Endothelial cell (in vitro differentiated cells): ENCODE data around the gene CDK18. TPM values are rescaled to one million over a fixed set of nuclear protein-coding genes. Genes with fewer than 3 reads are reported as not detected.

ENCODE experiments used
- DNase-seq: peaks from one replicate; pipeline ENCODE4 v3.0.0; 2021; ENCODE audit warnings: low spot score
- H3K27ac Mint-ChIP-seq: one replicate; pipeline ENCODE4 v1.8.0; 2021; ENCODE audit warnings: mixed read lengths, inconsistent platforms; ENCODE audit not compliant: unreplicated experiment
- H3K27me3 Mint-ChIP-seq: one replicate; pipeline ENCODE4 v1.8.0; 2021; ENCODE audit warnings: mild to moderate bottlenecking, moderate library complexity, mixed read lengths, inconsistent platforms; ENCODE audit not compliant: unreplicated experiment
- H3K36me3 Mint-ChIP-seq: one replicate; pipeline ENCODE4 v1.8.0; 2021; ENCODE audit warnings: mild to moderate bottlenecking, low read depth, mixed read lengths, inconsistent platforms; ENCODE audit not compliant: unreplicated experiment
- H3K4me1 Mint-ChIP-seq: one replicate; pipeline ENCODE4 v1.8.0; 2021; ENCODE audit warnings: mild to moderate bottlenecking, mixed read lengths, inconsistent platforms; ENCODE audit not compliant: unreplicated experiment
- H3K4me3 Mint-ChIP-seq: one replicate; pipeline ENCODE4 v1.8.0; 2021; ENCODE audit warnings: mild to moderate bottlenecking, mixed read lengths, inconsistent platforms; ENCODE audit not compliant: unreplicated experiment
- H3K9me3 Mint-ChIP-seq: one replicate; pipeline ENCODE4 v1.8.0; 2021; ENCODE audit warnings: mixed read lengths, inconsistent platforms; ENCODE audit not compliant: unreplicated experiment
- CTCF ChIP-seq: fragments of 200-600 bp; sonication (generic); IDR thresholded peaks from one replicate; pipeline ENCODE4 v1.5.0; 2021; ENCODE audit warnings: antibody characterized with exemption; ENCODE audit not compliant: unreplicated experiment
- total RNA-seq: library from RNA; stranded (reverse); fragmentation: NEBNext Ultra II Directional; extraction: Animal tissue kit (Norgen Biotek cat#: 25700); gene quantifications from one replicate; pipeline ENCODE4 v1.2.1, GENCODE V29; 2021; ENCODE audit not compliant: unreplicated experiment

The CDK18 gene
- total RNA-seq, 1 donor from 2014 or later, result 12.4 TPM

GRCh38 chr1:205568135-205568468, 63.6 kb downstream of the CDK18 start:
- no peak for TF ChIP-seq CTCF
- no peak overlapping the region for H3K4me3 Mint-ChIP-seq
- peaks cover 8% of the 10 kb centered on the region for H3K4me1 Mint-ChIP-seq
- peaks cover 22% of the 10 kb centered on the region for H3K27me3 Mint-ChIP-seq
- H3K9me3 Mint-ChIP-seq, result no peaks in the 10 kb centered on the region
- H3K27ac Mint-ChIP-seq, result no peak overlapping the region
- no peaks in the 10 kb centered on the region for H3K36me3 Mint-ChIP-seq
- no peak for DNase-seq

- Mint-ChIP-seq H3K9me3 (no peaks in the 10 kb centered on the region), H3K36me3 (no peaks in the 10 kb centered on the region), H3K4me1 (peaks cover 8% of the 10 kb centered on the region), H3K27me3 (peaks cover 22% of the 10 kb centered on the region), H3K4me3 (peak overlapping the region; percentile 71), H3K27ac (no peak overlapping the region)
- no peak for TF ChIP-seq CTCF
- no peak for DNase-seq
Measured at GRCh38 chr1:205568469-205569361, 64.2 kb downstream of the CDK18 start.

- no peak overlapping the region for H3K27ac Mint-ChIP-seq
- no peaks in the 10 kb centered on the region for H3K9me3 Mint-ChIP-seq
- peaks cover 22% of the 10 kb centered on the region for H3K27me3 Mint-ChIP-seq
- DNase-seq, result no peak
- H3K36me3 Mint-ChIP-seq, result no peaks in the 10 kb centered on the region
- TF ChIP-seq CTCF, result no peak
- no peak overlapping the region for H3K4me3 Mint-ChIP-seq
- H3K4me1 Mint-ChIP-seq, result peaks cover 8% of the 10 kb centered on the region
Measured at GRCh38 chr1:205569411-205570172, 65.1 kb downstream of the CDK18 start.

GRCh38 chr1:205570173-205570501, 65.7 kb downstream of the CDK18 start:
- peaks cover 8% of the 10 kb centered on the region for H3K4me1 Mint-ChIP-seq
- no peaks in the 10 kb centered on the region for H3K36me3 Mint-ChIP-seq
- H3K4me3 Mint-ChIP-seq, result no peak overlapping the region
- no peaks in the 10 kb centered on the region for H3K9me3 Mint-ChIP-seq
- peaks cover 22% of the 10 kb centered on the region for H3K27me3 Mint-ChIP-seq
- TF ChIP-seq CTCF, result no peak
- no peak overlapping the region for H3K27ac Mint-ChIP-seq
- no peak for DNase-seq
